ENCODE data around the gene DDAH2. TPM values are rescaled to one million over a fixed set of nuclear protein-coding genes. Genes with fewer than 3 reads are reported as not detected.

DDAH2 gene
- total RNA-seq, 1 experiment from 2014 or later = 43.4 TPM

DNA sequence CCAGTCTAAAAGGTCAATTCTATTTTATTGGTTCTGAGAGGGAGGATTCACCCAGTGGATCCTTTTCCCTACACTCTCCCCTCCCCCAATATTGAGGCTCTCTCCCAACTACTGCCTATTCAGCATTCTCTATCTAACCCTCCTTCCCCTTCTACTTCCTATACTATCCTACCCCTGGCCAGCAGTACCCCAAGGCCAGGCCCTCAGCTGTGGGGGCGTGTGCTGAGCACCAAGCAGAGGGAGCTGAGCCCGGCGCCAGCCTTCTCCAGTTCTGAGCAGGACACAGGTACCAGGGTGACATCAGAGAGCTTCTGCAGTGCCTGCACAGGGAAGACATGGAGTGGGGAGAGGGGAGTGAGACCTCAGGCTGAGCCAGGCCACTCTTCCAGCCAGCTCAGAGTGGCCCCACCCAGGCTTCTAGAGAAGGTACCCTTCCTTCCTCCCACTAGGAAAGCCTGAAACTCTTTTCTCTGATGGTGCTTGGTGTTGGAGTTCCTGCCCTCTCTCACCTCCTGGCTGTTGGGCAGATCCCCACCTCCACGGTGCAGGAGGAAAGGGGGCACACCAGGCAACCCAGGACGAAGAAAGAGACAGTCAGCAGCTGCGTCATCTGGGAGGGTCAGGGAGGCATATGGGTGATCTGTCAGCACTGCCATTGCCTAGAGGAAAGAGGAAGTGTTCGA lies 1.9 kb downstream of the DDAH2 start:
- CTCF ChIA-PET = interaction anchor here (1.3 kb wide), 1 partner anchor 43 kb away, joined by 3 read pairs; no protein-coding TSS in a partner anchor
- Histone ChIP-seq H3K4me2 (ENCODE audit: low read length) (no peak overlapping the region), H3K27ac (ENCODE audit: low read depth, low read length) (no peak overlapping the region), H3K36me3 (ENCODE audit: control insufficient read depth in 1 of 2, insufficient read depth in 2 of 2, low read length in 2 of 2) (peaks cover 11 to 12% of the 10 kb centered on the region in 2 experiments; a peak in 3 of 4 replicates), H3K27me3 (ENCODE audit: insufficient read depth, low read length) (no peaks in the 10 kb centered on the region), H3K9me2 (ENCODE audit: insufficient read depth) (no peaks in the 10 kb centered on the region), H3K9me3 (ENCODE audit: control insufficient read depth in 1 of 2, insufficient read depth in 1 of 2, low read depth in 1 of 2, low read length in 2 of 2) (no peaks in the 10 kb centered on the region), H3K4me3 (replicated peaks in 1 of 2; ENCODE audit: low read depth in 1 of 2, low read length in 2 of 2) (no peak overlapping the region), H3K4me1 (ENCODE audit: control insufficient read depth in 1 of 2, insufficient read depth in 2 of 2, low read length in 2 of 2) (peaks cover 6 to 23% of the 10 kb centered on the region in 2 experiments; a peak in 3 of 4 replicates), H3K79me2 (ENCODE audit: insufficient read depth, low read length) (peaks cover 6% of the 10 kb centered on the region; the same call in 1 of the 2 replicates), H4K20me1 (ENCODE audit: insufficient read depth) (no peaks in the 10 kb centered on the region), H2AFZ (ENCODE audit: low read depth, low read length, poor library complexity, severe bottlenecking) (no peak overlapping the region), H3K9ac (ENCODE audit: low read length) (no peak overlapping the region)
- intact Hi-C loops (cut with micrococcal nuclease) = no loop called here
- DNase-seq (ENCODE audit: low read depth, low spot score) = no peak
- no peak for ATAC-seq
- POLR2A ChIA-PET = interaction anchor here (0.6 kb wide), 1 partner anchor 107 kb away, joined by 3 read pairs; no protein-coding TSS in a partner anchor
- no peak for TF ChIP-seq ELF1 (IDR thresholded peaks at IDR 0.05; ENCODE audit: borderline replicate concordance, low read depth)
- no peak for TF ChIP-seq SIN3A (IDR thresholded peaks at IDR 0.05; ENCODE audit: low read depth)
- TF ChIP-seq RAD21 (IDR thresholded peaks at IDR 0.05; ENCODE audit: low read depth) = no peak
- no peak for TF ChIP-seq ZFX (IDR thresholded peaks at IDR 0.05)
- TF ChIP-seq TCF7L2 (IDR thresholded peaks at IDR 0.05; ENCODE audit: borderline replicate concordance, extremely low read depth, insufficient read depth, insufficient read length) = no peak
- no peak for TF ChIP-seq POLR2AphosphoS5 (IDR thresholded peaks at IDR 0.05; ENCODE audit: low read depth, low read length)
- TF ChIP-seq SP1 (IDR thresholded peaks at IDR 0.05; ENCODE audit: low read depth) = no peak
- TF ChIP-seq CEBPB (IDR thresholded peaks at IDR 0.05; ENCODE audit: low read depth) = no peak
- no peak for TF ChIP-seq EZH2phosphoT487 (IDR thresholded peaks at IDR 0.05; ENCODE audit: borderline replicate concordance)
- TF ChIP-seq CBX3 (IDR thresholded peaks at IDR 0.05; ENCODE audit: low read depth) = no peak
- BruUV-seq (replicated peaks) = no TSS peak
- RAD21 ChIA-PET (ENCODE audit: low non-redundant PET in 1 of 2, low total read pairs in 2 of 2, uncharacterized antibody in 2 of 2, unreplicated experiment in 2 of 2) = no interaction called here
